ENCODE measurements around the gene PAOX.

The PAOX gene

GRCh38 chr10:133342942-133343341, 36.1 kb upstream of the PAOX start:
- TF ChIP-seq, protein P1, sequence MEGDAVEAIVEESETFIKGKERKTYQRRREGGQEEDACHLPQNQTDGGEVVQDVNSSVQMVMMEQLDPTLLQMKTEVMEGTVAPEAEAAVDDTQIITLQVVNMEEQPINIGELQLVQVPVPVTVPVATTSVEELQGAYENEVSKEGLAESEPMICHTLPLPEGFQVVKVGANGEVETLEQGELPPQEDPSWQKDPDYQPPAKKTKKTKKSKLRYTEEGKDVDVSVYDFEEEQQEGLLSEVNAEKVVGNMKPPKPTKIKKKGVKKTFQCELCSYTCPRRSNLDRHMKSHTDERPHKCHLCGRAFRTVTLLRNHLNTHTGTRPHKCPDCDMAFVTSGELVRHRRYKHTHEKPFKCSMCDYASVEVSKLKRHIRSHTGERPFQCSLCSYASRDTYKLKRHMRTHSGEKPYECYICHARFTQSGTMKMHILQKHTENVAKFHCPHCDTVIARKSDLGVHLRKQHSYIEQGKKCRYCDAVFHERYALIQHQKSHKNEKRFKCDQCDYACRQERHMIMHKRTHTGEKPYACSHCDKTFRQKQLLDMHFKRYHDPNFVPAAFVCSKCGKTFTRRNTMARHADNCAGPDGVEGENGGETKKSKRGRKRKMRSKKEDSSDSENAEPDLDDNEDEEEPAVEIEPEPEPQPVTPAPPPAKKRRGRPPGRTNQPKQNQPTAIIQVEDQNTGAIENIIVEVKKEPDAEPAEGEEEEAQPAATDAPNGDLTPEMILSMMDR (IDR thresholded peaks at IDR 0.05; ENCODE audit: low read depth, low read length, missing control alignments), result no peak
- no peak for DNase-seq (ENCODE audit: low read depth)
- no peak overlapping the region for H3K4me3 ChIP-seq (ENCODE audit: low read depth, low read length)

- no peak overlapping the region for H3K4me3 ChIP-seq (ENCODE audit: low read depth, low read length)
- DNase-seq (ENCODE audit: low read depth), result no peak
- TF ChIP-seq, protein P1 (IDR thresholded peaks at IDR 0.05; ENCODE audit: low read depth, low read length, missing control alignments), result no peak
Observed at GRCh38 chr10:133343558-133343957, 35.5 kb upstream of the PAOX start.

DNA sequence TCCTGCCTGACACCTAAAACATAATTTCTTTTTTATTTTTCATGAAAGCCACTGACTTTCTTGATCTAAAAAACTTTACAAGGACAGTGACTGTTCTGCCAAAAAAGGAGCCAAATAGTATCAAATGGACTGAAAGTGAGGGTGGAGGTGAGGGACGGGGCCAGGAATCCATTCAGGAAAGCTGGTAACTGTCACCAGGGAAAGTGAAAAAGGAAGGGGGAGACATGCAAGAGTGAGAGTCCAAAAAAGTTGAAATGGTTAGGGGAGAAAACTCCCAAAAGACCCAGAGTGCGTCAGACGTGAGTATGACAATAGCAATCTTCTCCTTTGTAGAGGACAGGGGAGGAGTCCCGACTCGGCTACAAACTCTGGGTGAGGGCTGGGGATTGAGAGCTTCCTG, 34.8 kb upstream of the PAOX start:
- TF ChIP-seq, protein P1 (IDR thresholded peaks at IDR 0.05; ENCODE audit: low read depth, low read length, missing control alignments), result no peak
- DNase-seq (ENCODE audit: low read depth), result no peak
- no peak overlapping the region for H3K4me3 ChIP-seq (ENCODE audit: low read depth, low read length)

GRCh38 chr10:133346413-133346812, 32.6 kb upstream of the PAOX start:
- TF ChIP-seq, protein P1 (IDR thresholded peaks at IDR 0.05; ENCODE audit: low read depth, low read length, missing control alignments), result no peak
- no peak for DNase-seq (ENCODE audit: low read depth)
- no peak overlapping the region for H3K4me3 ChIP-seq (ENCODE audit: low read depth, low read length)

- H3K4me3 ChIP-seq (ENCODE audit: low read depth, low read length), result no peak overlapping the region
Observed at GRCh38 chr10:133347710-133348517, 31.1 kb upstream of the PAOX start.

GRCh38 chr10:133349160-133349568, 29.9 kb upstream of the PAOX start:
- TF ChIP-seq, protein P1 (IDR thresholded peaks at IDR 0.05; ENCODE audit: low read depth, low read length, missing control alignments), result no peak
- DNase-seq (ENCODE audit: low read depth), result no peak
- H3K4me3 ChIP-seq (ENCODE audit: low read depth, low read length), result no peak overlapping the region

More at GRCh38 chr10:133347710-133348517, 31.1 kb upstream of the PAOX start:
- no peak for DNase-seq (ENCODE audit: low read depth)
- TF ChIP-seq, protein P1 (IDR thresholded peaks at IDR 0.05; ENCODE audit: low read depth, low read length, missing control alignments), result no peak

GRCh38 chr10:133349577-133350011, 29.5 kb upstream of the PAOX start:
- no peak overlapping the region for H3K4me3 ChIP-seq (ENCODE audit: low read depth, low read length)
- DNase-seq (ENCODE audit: low read depth), result no peak
- TF ChIP-seq, protein P1 (IDR thresholded peaks at IDR 0.05; ENCODE audit: low read depth, low read length, missing control alignments), result no peak

All from GM12864 (cell line).